ENCODE data around the gene E2F1. TPM values are rescaled to one million over a fixed set of nuclear protein-coding genes. Genes with fewer than 3 reads are reported as not detected.

E2F1 gene
- total RNA-seq, 4 donors from 2014 or later: 1.3 to 4.2 (median 1.8) TPM

GRCh38 chr20:33689973-33690372 is 3.8 kb upstream of the E2F1 start:
- H3K9me3 ChIP-seq: no peaks in the 10 kb centered on the region
- 12 to 23% methylated on average over 4 of the region's 4 CpGs for whole genome bisulfite sequencing, 2 donors
- peaks cover 0 to 42% (median 12%) of the 10 kb centered on the region in 4 donors for H3K4me1 ChIP-seq
- H3K27me3 ChIP-seq: no peaks in the 10 kb centered on the region
- H3K27ac ChIP-seq: peak overlapping the region in 2 of 4 donors; percentile 13 to 57
- DNase-seq (ENCODE audit: low spot score in 2 of 2): no peak
- no peak overlapping the region for H3K4me3 ChIP-seq
- H3K36me3 ChIP-seq: no peaks in the 10 kb centered on the region
- TF ChIP-seq EP300 (IDR thresholded peaks at IDR 0.05) (no peak), CTCF (IDR thresholded peaks at IDR 0.05) (no peak), POLR2A (IDR thresholded peaks at IDR 0.05) (no peak)

GRCh38 chr20:33689493-33689892 is 3.3 kb upstream of the E2F1 start:
- Histone ChIP-seq H3K9me3 (no peaks in the 10 kb centered on the region), H3K27me3 (no peaks in the 10 kb centered on the region), H3K4me1 (peaks cover 0 to 43% (median 14%) of the 10 kb centered on the region in 4 donors), H3K27ac (peak overlapping the region in 2 of 4 donors; percentile 13 to 57), H3K36me3 (no peaks in the 10 kb centered on the region), H3K4me3 (no peak overlapping the region)
- no peak for TF ChIP-seq EP300 (IDR thresholded peaks at IDR 0.05)
- TF ChIP-seq CTCF (IDR thresholded peaks at IDR 0.05): no peak
- no peak for TF ChIP-seq POLR2A (IDR thresholded peaks at IDR 0.05)
- DNase-seq (ENCODE audit: low spot score in 2 of 2): no peak
- 83 to 93% methylated on average over 1 of the region's 1 CpG for WGBS, 2 donors

- Histone ChIP-seq H3K27me3 (no peaks in the 10 kb centered on the region), H3K9me3 (no peaks in the 10 kb centered on the region), H3K4me1 (peaks cover 0 to 39% (median 14%) of the 10 kb centered on the region in 4 donors), H3K27ac (no peak overlapping the region), H3K4me3 (no peak overlapping the region), H3K36me3 (no peaks in the 10 kb centered on the region)
- no peak for DNase-seq (ENCODE audit: low spot score in 2 of 2)
- WGBS, 2 donors: 93 to 97% methylated on average over 3 of the region's 3 CpGs
- no peak for TF ChIP-seq POLR2A (IDR thresholded peaks at IDR 0.05)
These were observed 2.8 kb upstream of the E2F1 start for GRCh38 chr20:33688938-33689424.

- Histone ChIP-seq H3K4me1 (peaks cover 0 to 31% (median 12%) of the 10 kb centered on the region in 4 donors), H3K36me3 (no peaks in the 10 kb centered on the region), H3K9me3 (no peaks in the 10 kb centered on the region), H3K27me3 (no peaks in the 10 kb centered on the region), H3K27ac (peak overlapping the region in 1 of 4 donors; percentile 79), H3K4me3 (no peak overlapping the region)
- no peak for DNase-seq (ENCODE audit: low spot score in 2 of 2)
- TF ChIP-seq EP300 (IDR thresholded peaks at IDR 0.05): no peak
- TF ChIP-seq POLR2A (IDR thresholded peaks at IDR 0.05): no peak
- no peak for TF ChIP-seq CTCF (IDR thresholded peaks at IDR 0.05)
- WGBS, 2 donors: 87 to 92% methylated on average over 3 of the region's 3 CpGs
These were observed 2.1 kb upstream of the E2F1 start for GRCh38 chr20:33687993-33688937.

- DNase-seq (ENCODE audit: low spot score in 2 of 2): no peak
- Histone ChIP-seq H3K9me3 (no peaks in the 10 kb centered on the region), H3K27ac (peak overlapping the region in 2 of 4 donors; percentile 45 to 79), H3K36me3 (no peaks in the 10 kb centered on the region), H3K4me3 (no peak overlapping the region), H3K4me1 (peaks cover 0 to 28% (median 10%) of the 10 kb centered on the region in 4 donors), H3K27me3 (no peaks in the 10 kb centered on the region)
- TF ChIP-seq POLR2A (IDR thresholded peaks at IDR 0.05): no peak
- TF ChIP-seq EP300 (IDR thresholded peaks at IDR 0.05): no peak
- WGBS, 2 donors: 74 to 78% methylated on average over 8 of the region's 8 CpGs
These were observed 1.3 kb upstream of the E2F1 start for GRCh38 chr20:33687370-33687915.

- no peak for DNase-seq (ENCODE audit: low spot score in 2 of 2)
- Histone ChIP-seq H3K4me3 (peak overlapping the region in 3 of 4 donors; percentile 20 to 54 (median 35)), H3K27ac (peak overlapping the region; percentile 48 to 85 (median 69)), H3K4me1 (peaks cover 0 to 28% (median 10%) of the 10 kb centered on the region in 4 donors), H3K27me3 (no peaks in the 10 kb centered on the region), H3K36me3 (no peaks in the 10 kb centered on the region), H3K9me3 (no peaks in the 10 kb centered on the region)
- TF ChIP-seq POLR2A (IDR thresholded peaks at IDR 0.05): no peak
- no peak for TF ChIP-seq CTCF (IDR thresholded peaks at IDR 0.05)
- no peak for TF ChIP-seq EP300 (IDR thresholded peaks at IDR 0.05)
- 79 to 83% methylated on average over 14 of the region's 14 CpGs for WGBS, 2 donors
These were observed 790 bp upstream of the E2F1 start for GRCh38 chr20:33686984-33687366.

Measured in tibial nerve (tissue), 4 donors.